ENCODE measurements around the gene RNF38. TPM values are rescaled to one million over a fixed set of nuclear protein-coding genes. Genes with fewer than 3 reads are reported as not detected.
A peak's percentile ranks its signal among the peaks of the same experiment; 100 is the strongest.

Gene RNF38
- polyA plus RNA-seq, 3 donors, result 11.3 to 33.2 (median 13.6) TPM

GRCh38 chr9:36336131-36336907 is 63.8 kb downstream of the RNF38 start:
- Histone ChIP-seq H3K4me1 (ENCODE audit: control insufficient read depth in 1 of 2, insufficient read depth in 2 of 2, low read length in 2 of 2) (no peaks in the 10 kb centered on the region), H3K9ac (ENCODE audit: insufficient read depth, low read length, poor library complexity, severe bottlenecking) (no peak overlapping the region), H2AFZ (ENCODE audit: insufficient read depth, low read depth, low read length, poor library complexity, severe bottlenecking) (no peak overlapping the region), H3K4me3 (replicated peaks in 1 of 3; ENCODE audit: low read depth in 2 of 3, low read length in 3 of 3) (no peak overlapping the region), H4K20me1 (ENCODE audit: insufficient read depth, low read length) (no peaks in the 10 kb centered on the region), H3K4me2 (replicated peaks; ENCODE audit: extremely low read depth, low read length, poor library complexity, severe bottlenecking) (no peak overlapping the region), H3K79me2 (ENCODE audit: insufficient read depth, low read length) (no peaks in the 10 kb centered on the region), H3K36me3 (replicated peaks in 1 of 2; ENCODE audit: control insufficient read depth in 1 of 2, insufficient read depth in 2 of 2, low read length in 2 of 2) (peaks cover 51 to 72% of the 10 kb centered on the region in 2 donors), H3K27me3 (ENCODE audit: control insufficient read depth in 2 of 2, insufficient read depth in 2 of 2, low read length in 2 of 2) (no peaks in the 10 kb centered on the region), H3K9me3 (replicated peaks in 1 of 2; ENCODE audit: control insufficient read depth in 1 of 2, insufficient read depth in 1 of 2, low read length in 2 of 2) (no peaks in the 10 kb centered on the region), H3K27ac (ENCODE audit: low read depth in 1 of 2, low read length in 2 of 2) (no peak overlapping the region)
- H3K27me3 Mint-ChIP-seq (ENCODE audit: low read depth in 3 of 3), result no peaks in the 10 kb centered on the region
- intact Hi-C loops (cut with micrococcal nuclease), result no loop called here
- H3K9me3 Mint-ChIP-seq, result no peaks in the 10 kb centered on the region
- no CpG with 5 or more reads among the region's 3 CpGs for WGBS (ENCODE audit: insufficient coverage)
- DNase-seq, result no peak
- H3K27ac Mint-ChIP-seq, result peak overlapping the region in 1 of 7 donors; percentile 36
- TF ChIP-seq, protein P1, sequence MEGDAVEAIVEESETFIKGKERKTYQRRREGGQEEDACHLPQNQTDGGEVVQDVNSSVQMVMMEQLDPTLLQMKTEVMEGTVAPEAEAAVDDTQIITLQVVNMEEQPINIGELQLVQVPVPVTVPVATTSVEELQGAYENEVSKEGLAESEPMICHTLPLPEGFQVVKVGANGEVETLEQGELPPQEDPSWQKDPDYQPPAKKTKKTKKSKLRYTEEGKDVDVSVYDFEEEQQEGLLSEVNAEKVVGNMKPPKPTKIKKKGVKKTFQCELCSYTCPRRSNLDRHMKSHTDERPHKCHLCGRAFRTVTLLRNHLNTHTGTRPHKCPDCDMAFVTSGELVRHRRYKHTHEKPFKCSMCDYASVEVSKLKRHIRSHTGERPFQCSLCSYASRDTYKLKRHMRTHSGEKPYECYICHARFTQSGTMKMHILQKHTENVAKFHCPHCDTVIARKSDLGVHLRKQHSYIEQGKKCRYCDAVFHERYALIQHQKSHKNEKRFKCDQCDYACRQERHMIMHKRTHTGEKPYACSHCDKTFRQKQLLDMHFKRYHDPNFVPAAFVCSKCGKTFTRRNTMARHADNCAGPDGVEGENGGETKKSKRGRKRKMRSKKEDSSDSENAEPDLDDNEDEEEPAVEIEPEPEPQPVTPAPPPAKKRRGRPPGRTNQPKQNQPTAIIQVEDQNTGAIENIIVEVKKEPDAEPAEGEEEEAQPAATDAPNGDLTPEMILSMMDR (IDR thresholded peaks at IDR 0.05), result no peak
- H3K36me3 Mint-ChIP-seq, result peaks cover 49 to 69% of the 10 kb centered on the region in 2 donors
- no peaks in the 10 kb centered on the region for H3K4me1 Mint-ChIP-seq
- no peak overlapping the region for H3K4me3 Mint-ChIP-seq

GRCh38 chr9:36332006-36332405 is 68.1 kb downstream of the RNF38 start:
- Histone ChIP-seq H3K4me2 (replicated peaks; ENCODE audit: extremely low read depth, low read length, poor library complexity, severe bottlenecking) (no peak overlapping the region), H3K4me1 (ENCODE audit: control insufficient read depth in 1 of 2, insufficient read depth in 2 of 2, low read length in 2 of 2) (peaks cover 0 to 2% of the 10 kb centered on the region in 2 donors), H2AFZ (ENCODE audit: insufficient read depth, low read depth, low read length, poor library complexity, severe bottlenecking) (no peak overlapping the region), H3K36me3 (replicated peaks in 1 of 2; ENCODE audit: control insufficient read depth in 1 of 2, insufficient read depth in 2 of 2, low read length in 2 of 2) (peaks cover 10 to 29% of the 10 kb centered on the region in 2 donors), H3K79me2 (ENCODE audit: insufficient read depth, low read length) (no peaks in the 10 kb centered on the region), H3K9me3 (replicated peaks in 1 of 2; ENCODE audit: control insufficient read depth in 1 of 2, insufficient read depth in 1 of 2, low read length in 2 of 2) (no peaks in the 10 kb centered on the region), H3K4me3 (replicated peaks in 1 of 3; ENCODE audit: low read depth in 2 of 3, low read length in 3 of 3) (no peak overlapping the region), H3K27me3 (ENCODE audit: control insufficient read depth in 2 of 2, insufficient read depth in 2 of 2, low read length in 2 of 2) (no peaks in the 10 kb centered on the region), H4K20me1 (ENCODE audit: insufficient read depth, low read length) (no peaks in the 10 kb centered on the region), H3K27ac (ENCODE audit: low read depth in 1 of 2, low read length in 2 of 2) (no peak overlapping the region), H3K9ac (ENCODE audit: insufficient read depth, low read length, poor library complexity, severe bottlenecking) (no peak overlapping the region)
- TF ChIP-seq, protein P1 (IDR thresholded peaks at IDR 0.05), result no peak
- Mint-ChIP-seq H3K4me3 (no peak overlapping the region), H3K36me3 (peaks cover 13 to 30% of the 10 kb centered on the region in 2 donors), H3K9me3 (no peaks in the 10 kb centered on the region), H3K4me1 (no peaks in the 10 kb centered on the region), H3K27me3 (ENCODE audit: low read depth in 3 of 3) (no peaks in the 10 kb centered on the region), H3K27ac (no peak overlapping the region)
- intact Hi-C loops (cut with micrococcal nuclease), result no loop called here
- DNase-seq, result no peak
- no CpG with 5 or more reads among the region's 2 CpGs for WGBS (ENCODE audit: insufficient coverage)

All from CD14-positive monocyte (primary cell).